ENCODE measurements around the gene CEACAM4.
"Not testable (repeated sequence)": the region's sequence is repeated elsewhere in the genome, so short reads cannot be mapped to it uniquely, and the experiment has no call there.

Gene CEACAM4

GRCh38 chr19:41626877-41627276 is at the start of gene CEACAM4:
Gene CEACAM4, minus strand, starts transcription at chr19:41627074. Its CDS starts 111 bp downstream, at chr19:41626963.
- TF ChIP-seq, protein P1, sequence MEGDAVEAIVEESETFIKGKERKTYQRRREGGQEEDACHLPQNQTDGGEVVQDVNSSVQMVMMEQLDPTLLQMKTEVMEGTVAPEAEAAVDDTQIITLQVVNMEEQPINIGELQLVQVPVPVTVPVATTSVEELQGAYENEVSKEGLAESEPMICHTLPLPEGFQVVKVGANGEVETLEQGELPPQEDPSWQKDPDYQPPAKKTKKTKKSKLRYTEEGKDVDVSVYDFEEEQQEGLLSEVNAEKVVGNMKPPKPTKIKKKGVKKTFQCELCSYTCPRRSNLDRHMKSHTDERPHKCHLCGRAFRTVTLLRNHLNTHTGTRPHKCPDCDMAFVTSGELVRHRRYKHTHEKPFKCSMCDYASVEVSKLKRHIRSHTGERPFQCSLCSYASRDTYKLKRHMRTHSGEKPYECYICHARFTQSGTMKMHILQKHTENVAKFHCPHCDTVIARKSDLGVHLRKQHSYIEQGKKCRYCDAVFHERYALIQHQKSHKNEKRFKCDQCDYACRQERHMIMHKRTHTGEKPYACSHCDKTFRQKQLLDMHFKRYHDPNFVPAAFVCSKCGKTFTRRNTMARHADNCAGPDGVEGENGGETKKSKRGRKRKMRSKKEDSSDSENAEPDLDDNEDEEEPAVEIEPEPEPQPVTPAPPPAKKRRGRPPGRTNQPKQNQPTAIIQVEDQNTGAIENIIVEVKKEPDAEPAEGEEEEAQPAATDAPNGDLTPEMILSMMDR (IDR thresholded peaks at IDR 0.05; ENCODE audit: low read depth, low read length), result no peak
- no peak within 1 kb of the TSS for H3K4me3 ChIP-seq (ENCODE audit: low read depth, low read length)
- peak; percentile 35 for DNase-seq (ENCODE audit: low read depth)

GRCh38 chr19:41671486-41671885 is 44.6 kb upstream of the CEACAM4 start:
- TF ChIP-seq, protein P1 (IDR thresholded peaks at IDR 0.05; ENCODE audit: low read depth, low read length), result no peak
- TF ChIP-seq, protein P2, sequence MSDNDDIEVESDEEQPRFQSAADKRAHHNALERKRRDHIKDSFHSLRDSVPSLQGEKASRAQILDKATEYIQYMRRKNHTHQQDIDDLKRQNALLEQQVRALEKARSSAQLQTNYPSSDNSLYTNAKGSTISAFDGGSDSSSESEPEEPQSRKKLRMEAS (IDR thresholded peaks at IDR 0.05; ENCODE audit: low read depth, low read length), result no peak
- TF ChIP-seq MYC (IDR thresholded peaks at IDR 0.05; ENCODE audit: low read depth, low read length) (no peak), POLR2A (IDR thresholded peaks at IDR 0.05; ENCODE audit: extremely low read depth, insufficient read length) (no peak)
- no peak for DNase-seq (ENCODE audit: low read depth)
- no peak overlapping the region for H3K4me3 ChIP-seq (ENCODE audit: low read depth, low read length)

- H3K4me3 ChIP-seq (ENCODE audit: low read depth, low read length), result no peak overlapping the region
- TF ChIP-seq, protein P2 (IDR thresholded peaks at IDR 0.05; ENCODE audit: low read depth, low read length), result no peak
- no peak for DNase-seq (ENCODE audit: low read depth)
These were observed 43.9 kb upstream of the CEACAM4 start for GRCh38 chr19:41670755-41671154.

DNA sequence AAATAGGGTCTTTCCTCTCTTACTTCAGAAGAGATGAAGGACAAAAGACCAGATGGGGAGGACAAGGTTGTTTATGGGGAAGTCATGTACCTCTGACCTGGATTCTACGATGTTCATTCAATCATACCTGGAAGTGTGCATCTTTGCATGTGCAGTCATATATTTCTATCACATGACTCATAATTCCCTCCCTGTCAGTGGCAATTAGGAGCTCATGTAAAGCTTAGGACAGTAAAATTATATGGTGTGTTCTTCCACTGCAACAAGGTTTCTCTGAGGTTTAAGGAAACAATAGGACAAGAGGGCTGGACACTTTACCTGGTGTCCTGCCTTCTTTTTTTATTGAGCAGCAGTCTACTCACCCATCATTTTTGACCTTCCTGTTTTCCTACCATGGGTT is 41.4 kb upstream of the CEACAM4 start:
- DNase-seq (ENCODE audit: low read depth), result no peak
- no peak overlapping the region for H3K4me3 ChIP-seq (ENCODE audit: low read depth, low read length)
- no peak for TF ChIP-seq POLR2A (IDR thresholded peaks at IDR 0.05; ENCODE audit: extremely low read depth, insufficient read length)

DNA sequence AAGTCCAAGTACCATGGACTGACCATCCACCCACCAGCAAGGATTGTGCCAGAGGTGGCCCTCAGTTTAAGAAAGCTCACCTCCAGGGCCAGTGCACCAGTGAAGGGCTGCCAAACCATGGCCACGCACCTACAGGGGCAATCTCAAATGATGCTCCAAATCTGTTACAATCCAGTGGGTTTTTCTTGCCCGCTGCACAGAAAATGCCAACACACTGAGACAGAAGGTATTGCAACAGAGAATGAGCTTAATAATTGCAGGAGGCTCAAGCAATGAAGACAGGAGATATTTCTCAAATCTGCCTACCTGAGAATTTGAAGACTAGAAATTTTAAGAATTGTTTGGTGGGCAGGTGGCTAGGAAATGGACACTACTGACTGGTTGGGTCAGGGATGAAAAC is 39.2 kb upstream of the CEACAM4 start:
- no peak overlapping the region for H3K4me3 ChIP-seq (ENCODE audit: low read depth, low read length)
- DNase-seq (ENCODE audit: low read depth), result no peak
- no peak for TF ChIP-seq MYC (IDR thresholded peaks at IDR 0.05; ENCODE audit: low read depth, low read length)
- TF ChIP-seq, protein P1 (IDR thresholded peaks at IDR 0.05; ENCODE audit: low read depth, low read length), result no peak
- TF ChIP-seq, protein P2 (IDR thresholded peaks at IDR 0.05; ENCODE audit: low read depth, low read length), result no peak
- no peak for TF ChIP-seq POLR2A (IDR thresholded peaks at IDR 0.05; ENCODE audit: extremely low read depth, insufficient read length)

GRCh38 chr19:41657157-41657556 is 30.3 kb upstream of the CEACAM4 start:
- DNase-seq (ENCODE audit: low read depth), result no peak
- TF ChIP-seq POLR2A (IDR thresholded peaks at IDR 0.05; ENCODE audit: extremely low read depth, insufficient read length) (no peak), MYC (IDR thresholded peaks at IDR 0.05; ENCODE audit: low read depth, low read length) (no peak)
- TF ChIP-seq, protein P1 (IDR thresholded peaks at IDR 0.05; ENCODE audit: low read depth, low read length), result no peak
- TF ChIP-seq, protein P2 (IDR thresholded peaks at IDR 0.05; ENCODE audit: low read depth, low read length), result no peak

GRCh38 chr19:41656756-41657155 is 29.9 kb upstream of the CEACAM4 start:
- H3K4me3 ChIP-seq (ENCODE audit: low read depth, low read length); DNase-seq (ENCODE audit: low read depth): not testable (repeated sequence)

More at GRCh38 chr19:41657157-41657556, 30.3 kb upstream of the CEACAM4 start:
- H3K4me3 ChIP-seq (ENCODE audit: low read depth, low read length), result no peak overlapping the region

- TF ChIP-seq MYC (IDR thresholded peaks at IDR 0.05; ENCODE audit: low read depth, low read length) (no peak), POLR2A (IDR thresholded peaks at IDR 0.05; ENCODE audit: extremely low read depth, insufficient read length) (no peak)
- TF ChIP-seq, protein P2 (IDR thresholded peaks at IDR 0.05; ENCODE audit: low read depth, low read length), result no peak
- TF ChIP-seq, protein P1 (IDR thresholded peaks at IDR 0.05; ENCODE audit: low read depth, low read length), result no peak
- no peak overlapping the region for H3K4me3 ChIP-seq (ENCODE audit: low read depth, low read length)
- DNase-seq (ENCODE audit: low read depth), result no peak
These were observed 25.4 kb upstream of the CEACAM4 start for GRCh38 chr19:41652250-41652649.
